AG08395 (cell line): Measurements from ENCODE around the gene LRRC56.
A peak's percentile ranks its signal among the peaks of the same experiment; 100 is the strongest.

Experiments used
- DNase-seq: peaks from one replicate; pipeline ENCODE4 v3.0.0; 2012; ENCODE audit warnings: mixed read lengths, low spot score

LRRC56 gene

DNA sequence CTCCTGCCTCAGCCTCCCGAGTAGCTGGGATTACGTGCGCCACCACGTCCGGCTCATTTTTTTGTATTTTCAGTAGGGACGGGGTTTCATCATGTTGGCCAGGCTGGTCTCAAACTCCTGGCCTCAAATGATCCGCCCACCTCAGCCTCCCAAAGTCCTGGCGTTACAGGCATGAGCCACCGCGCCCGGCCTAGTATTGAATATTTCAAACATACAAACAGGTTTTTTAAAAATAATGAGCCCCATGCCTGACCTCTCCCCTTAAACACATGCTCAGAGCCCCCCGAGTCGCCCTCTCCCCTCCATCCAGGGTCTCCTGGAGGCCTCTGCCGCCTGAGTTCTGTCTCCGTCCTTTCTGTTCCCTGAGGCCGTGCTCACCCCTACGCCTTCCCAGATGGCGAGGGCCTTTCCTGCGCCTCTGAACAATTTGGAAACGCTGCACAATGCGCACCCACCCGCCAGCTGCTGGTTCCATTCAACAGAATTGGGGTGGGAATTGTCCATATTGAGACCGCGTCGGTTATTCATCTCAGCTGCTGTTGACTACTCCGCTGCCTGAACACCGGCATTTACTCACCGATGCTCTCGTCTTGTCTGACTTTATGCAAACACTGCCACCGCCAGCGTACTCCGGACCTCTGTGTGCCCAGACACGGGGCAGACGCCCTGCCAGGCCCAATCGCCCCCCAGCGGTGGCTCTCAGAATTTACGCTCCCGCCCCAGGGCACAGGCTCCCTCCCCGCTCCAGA, 16.7 kb upstream of the LRRC56 start:
- no peak for DNase-seq

DNA sequence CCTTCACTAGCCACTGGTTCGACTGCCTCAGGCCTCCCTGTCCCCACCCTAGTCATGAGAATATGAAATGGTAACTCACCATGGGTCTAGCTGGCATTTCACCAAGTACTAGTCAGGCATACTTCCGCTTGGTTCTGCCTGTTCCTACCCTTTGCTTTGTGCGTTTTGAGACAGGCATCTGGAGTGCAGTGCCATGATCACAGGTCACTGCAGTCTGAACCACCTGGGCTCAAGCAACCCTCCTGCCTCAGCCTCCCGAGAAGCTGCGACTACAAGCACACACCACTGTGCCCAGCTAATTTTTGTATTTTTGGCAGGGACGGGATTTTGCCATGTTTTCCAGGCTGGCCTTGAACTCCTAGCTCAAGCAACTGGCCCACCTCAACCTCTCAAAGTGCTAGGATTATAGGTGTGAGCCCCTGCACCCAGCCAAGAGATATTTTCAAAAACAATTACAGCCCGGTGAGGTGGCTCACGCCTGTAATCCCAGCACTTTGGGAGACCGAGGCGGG, 16.1 kb upstream of the LRRC56 start:
- no peak for DNase-seq

DNA sequence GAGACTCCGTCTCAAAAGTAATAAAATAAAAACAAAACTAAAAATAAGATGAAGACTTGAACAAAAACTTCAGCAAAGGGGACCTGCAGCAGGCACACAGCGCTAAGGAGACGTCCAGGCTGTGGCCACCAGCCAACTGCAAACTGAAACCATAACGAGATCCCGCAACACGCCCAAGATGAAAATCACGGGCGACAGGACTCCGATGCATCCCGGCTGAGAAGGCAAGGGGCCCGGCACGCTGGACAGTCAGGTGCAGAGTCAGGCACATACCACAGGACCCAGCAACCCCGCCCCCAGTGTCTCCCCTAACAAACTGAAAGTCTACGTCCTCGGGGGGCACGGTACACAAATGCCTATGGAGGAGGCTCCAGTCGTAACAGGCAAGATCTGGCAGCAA, 11.1 kb upstream of the LRRC56 start:
- DNase-seq = no peak

DNA sequence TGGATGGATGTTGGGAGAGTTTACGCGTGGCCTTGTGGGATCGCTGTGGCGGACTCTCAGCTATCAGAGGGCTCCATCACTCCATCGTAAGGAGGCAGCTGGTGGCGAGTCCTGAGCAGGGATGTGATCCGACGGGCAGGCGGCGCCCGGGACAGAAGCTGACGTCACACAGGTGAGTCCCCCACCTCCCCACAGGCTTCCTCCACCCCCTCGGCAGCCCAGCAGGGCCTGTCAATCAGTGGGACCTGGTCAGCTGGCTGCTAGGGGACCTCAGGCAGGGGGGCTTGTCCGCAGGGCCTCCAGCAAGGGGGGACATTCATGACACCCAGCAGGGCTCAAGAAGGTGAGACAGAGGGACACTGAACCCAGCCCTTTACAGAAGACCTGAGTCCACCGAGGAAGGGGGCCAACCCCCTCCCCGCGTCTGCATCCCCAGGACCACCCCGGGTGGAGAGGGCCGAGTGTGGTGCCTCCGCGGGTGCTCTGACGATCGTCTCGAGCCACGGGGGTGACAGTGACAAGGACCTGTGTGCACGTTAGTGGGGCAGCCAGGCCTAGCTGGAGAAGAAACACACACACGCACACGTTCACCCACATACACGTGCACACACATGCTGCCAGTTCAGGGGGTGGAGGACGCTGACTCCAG, 9.0 kb upstream of the LRRC56 start:
- DNase-seq = no peak

DNA sequence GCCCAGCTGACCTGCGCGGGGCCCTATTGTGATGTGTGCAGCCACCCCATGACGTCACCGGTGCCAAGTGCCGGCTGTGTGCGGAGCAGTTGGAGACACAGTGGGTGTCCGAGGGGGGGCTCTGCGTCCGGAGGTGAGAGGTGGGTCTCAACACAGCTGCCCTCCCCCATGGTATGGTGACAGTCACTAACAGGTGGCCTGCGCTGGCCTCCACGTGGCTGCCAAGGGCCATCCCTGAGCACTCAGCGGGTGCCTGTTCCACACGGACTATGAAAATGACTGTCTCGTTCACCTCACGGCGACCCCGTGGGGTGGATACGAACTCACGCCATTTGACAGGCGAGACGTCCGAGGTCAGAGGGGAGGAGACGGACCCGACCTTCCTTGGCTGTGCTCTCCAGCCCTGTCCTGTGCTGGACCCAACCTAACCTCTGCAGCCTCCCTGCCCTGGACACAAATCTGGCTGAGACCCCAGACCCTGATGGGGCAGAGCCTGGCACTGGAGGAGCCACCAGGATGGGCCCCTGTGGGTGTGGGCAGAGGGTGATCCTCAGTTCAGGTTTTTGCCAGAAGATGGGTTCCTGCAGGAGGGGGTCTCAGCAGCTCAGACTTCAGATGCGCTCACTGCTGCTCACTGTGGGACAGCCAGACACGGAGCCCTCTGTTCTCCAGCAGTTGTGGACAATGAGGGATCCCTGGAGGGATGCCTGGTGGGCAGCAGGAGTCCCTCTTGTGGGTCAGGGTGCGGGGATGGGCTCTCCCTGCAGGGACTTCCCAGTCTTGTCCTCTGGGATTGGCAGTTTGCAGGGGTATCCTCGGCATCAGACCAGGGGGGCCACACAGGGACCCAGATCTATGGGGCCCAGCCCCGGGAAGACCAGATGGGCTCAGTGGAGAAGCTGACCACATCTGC, 8.3 kb upstream of the LRRC56 start:
- no peak for DNase-seq

DNA sequence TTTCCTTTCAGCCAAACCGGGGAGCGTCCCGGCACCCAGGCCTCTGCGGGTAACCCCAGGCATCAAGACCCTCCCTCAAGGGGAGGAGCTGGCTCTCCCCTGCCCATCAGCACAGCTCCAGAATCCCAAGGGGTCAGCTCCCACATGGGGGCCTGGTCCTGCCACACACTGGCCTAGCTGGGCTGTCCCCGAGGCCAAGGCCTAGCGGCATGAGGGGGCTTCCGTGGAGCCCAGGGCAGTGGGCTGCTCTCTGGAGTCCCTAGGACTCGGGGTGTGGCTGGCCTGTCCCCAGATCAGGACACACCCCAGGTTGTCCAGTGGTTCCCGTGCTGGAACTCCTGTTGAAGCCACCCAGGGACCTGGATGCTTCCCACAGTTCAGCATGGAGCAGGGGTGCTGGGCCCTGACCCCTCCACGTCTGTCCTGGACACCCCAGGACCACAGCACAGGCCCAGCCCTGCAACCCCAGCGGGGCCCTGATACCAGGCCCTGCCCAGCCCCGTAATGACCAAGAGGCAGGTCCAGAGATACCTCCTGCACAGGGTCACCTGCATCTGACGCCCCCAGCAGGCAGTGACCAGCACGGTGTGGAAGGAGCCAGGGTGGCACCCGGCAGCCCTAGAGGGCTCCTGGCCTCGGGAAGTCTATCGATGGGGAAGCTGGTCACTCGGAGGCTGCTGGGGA, 7.5 kb upstream of the LRRC56 start:
- no peak for DNase-seq

DNA sequence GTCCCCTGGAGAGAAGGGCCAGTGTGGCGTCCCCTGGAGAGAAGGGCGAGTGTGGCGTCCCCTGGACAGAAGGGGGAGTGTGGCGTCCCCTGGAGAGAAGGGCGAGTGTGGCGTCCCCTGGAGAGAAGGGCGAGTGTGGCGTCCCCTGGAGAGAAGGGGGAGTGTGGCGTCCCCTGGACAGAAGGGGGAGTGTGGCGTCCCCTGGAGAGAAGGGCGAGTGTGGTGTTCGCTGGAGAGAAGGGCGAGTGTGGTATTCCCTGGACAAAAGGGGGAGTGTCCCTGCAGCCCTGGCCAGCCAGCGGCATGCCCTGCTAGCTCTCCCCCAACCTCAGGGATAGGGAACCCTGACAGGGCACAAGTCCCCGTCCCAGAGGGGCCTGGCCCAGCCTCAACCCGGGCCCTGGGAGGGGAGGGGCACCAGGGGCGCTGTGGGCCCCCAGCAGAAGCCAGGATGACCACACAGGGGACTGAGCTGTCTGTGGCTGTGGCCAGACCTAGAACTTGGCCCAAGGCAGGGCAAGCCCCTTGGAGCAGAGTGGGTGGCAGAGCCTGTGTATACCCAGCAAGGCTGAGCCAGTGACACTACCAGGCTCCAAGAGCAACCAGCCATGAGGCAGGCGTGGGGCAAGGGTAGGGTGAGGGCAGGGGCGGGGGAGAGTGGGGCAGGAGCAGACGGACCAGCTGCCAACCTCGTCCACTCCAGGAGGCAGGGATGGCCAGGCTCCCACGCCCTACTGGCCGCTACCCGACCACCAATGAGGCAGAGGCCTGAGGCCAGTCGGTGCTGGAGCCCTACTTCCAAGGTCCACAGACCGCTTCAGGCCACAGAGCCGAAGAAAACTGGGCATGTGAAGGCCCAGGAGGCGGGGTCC, 6.1 kb upstream of the LRRC56 start:
- no peak for DNase-seq

DNA sequence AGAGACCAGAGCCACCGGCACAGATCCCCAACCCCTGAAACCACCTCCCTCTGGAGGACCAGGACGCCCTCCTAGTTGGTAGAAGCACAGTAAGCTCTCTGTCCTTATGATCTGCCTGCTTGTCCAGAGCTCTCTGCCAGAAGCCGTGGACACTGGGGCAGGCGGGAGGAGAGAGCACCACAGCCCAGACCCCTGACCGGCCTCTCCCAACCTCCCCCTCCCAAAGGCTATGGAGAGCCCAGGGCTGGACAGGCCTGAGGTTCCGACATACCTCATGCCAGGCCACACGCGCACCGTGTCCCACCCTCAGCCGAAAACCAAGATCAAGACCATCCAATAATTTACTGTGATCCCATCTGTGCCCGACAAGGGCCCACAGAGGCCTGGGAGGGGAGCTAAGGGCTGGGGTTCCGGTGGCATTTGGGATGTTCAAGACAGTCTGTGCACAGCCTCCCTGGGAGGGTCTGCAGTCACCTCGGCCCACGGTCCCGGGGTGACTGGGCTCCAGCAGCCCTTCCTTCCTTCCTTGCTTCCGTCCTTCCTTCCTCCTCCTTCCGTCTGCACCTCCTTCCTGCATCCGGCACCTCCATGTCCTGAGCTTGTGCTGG, 5.3 kb upstream of the LRRC56 start:
- DNase-seq = no peak

DNA sequence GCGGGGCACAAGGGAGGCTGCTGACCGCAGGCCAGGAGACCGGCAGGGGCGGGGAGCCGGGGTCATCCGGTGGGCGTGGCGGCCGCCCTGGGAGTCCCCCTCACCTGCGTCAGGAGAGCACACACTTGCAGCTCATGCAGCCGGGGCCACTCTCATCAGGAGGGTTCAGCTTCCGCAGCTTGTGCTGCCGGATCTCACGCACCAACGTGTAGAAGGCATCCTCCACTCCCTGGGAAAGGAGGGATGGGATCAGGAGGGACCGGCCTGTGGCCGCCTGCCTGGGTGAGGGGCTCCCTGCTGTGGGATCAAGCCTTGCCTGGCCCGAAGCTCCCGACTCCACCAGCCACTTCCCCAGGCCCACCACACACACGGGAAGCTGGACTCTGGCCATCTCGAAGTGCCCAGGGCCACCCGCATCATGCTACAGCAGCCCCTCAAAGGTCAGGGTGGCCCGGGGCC, 4.8 kb upstream of the LRRC56 start:
- DNase-seq = no peak

DNA sequence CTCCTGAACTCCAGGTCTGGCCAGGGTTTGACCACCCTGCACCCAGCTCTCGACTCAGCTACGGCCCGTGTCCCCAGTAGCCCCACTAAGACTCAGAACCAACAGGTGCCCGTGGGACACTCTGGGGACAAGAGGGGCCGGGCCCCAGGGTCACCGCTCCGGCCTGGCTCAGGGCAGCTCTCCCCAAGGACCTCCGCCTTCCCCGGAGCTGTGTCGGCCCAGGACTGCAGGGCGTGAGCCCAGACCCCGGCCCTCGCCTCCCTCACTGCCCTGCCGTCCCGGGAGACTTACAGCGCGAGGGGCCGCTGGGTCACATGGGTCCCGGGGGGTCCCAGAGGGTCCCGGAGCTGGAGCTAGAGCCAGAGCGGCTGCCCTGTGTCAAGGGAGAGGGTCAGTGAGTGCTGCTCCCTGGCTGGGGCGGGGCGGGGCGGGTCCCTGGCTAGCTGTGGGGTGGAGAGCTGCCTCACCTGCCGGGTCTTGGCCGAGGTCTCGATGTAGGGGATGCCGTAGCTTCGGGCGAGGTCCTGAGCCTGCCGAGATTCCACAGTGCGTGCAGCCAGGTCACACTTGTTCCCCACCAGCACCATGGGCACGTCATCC, 4.2 kb upstream of the LRRC56 start:
- no peak for DNase-seq

DNA sequence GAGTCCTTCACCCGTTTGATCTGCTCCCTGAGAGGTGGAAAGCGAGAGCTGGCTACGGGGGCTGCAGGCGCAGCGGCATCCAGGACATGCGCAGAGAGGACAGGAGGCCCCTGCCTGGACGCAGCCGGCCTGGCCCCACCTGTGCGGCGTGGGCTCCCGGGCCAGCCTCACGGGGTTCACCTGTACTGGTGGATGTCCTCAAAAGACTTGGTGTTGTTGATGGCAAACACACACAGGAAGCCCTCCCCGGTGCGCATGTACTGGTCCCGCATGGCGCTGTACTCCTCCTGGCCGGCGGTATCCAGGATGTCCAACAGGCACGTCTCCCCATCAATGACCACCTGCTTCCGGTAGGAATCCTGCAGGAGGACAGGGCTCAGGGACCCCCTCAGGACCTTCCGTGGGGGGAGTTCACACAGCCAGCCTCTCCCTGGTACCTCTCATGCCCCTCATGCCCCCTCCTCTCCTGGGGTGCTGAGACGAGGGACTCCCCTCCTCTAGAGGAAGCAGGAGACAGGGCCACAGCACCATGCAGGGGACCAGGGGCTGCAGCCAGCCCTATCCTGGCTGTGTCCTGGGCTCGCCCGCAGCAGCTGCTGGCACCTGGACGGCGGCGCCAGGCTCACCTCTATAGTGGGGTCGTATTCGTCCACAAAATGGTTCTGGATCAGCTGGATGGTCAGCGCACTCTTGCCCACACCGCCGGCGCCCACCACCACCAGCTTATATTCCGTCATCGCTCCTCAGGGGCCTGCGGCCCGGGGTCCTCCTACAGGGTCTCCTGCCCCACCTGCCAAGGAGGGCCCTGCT, 3.5 kb upstream of the LRRC56 start:
- DNase-seq = no peak

DNA sequence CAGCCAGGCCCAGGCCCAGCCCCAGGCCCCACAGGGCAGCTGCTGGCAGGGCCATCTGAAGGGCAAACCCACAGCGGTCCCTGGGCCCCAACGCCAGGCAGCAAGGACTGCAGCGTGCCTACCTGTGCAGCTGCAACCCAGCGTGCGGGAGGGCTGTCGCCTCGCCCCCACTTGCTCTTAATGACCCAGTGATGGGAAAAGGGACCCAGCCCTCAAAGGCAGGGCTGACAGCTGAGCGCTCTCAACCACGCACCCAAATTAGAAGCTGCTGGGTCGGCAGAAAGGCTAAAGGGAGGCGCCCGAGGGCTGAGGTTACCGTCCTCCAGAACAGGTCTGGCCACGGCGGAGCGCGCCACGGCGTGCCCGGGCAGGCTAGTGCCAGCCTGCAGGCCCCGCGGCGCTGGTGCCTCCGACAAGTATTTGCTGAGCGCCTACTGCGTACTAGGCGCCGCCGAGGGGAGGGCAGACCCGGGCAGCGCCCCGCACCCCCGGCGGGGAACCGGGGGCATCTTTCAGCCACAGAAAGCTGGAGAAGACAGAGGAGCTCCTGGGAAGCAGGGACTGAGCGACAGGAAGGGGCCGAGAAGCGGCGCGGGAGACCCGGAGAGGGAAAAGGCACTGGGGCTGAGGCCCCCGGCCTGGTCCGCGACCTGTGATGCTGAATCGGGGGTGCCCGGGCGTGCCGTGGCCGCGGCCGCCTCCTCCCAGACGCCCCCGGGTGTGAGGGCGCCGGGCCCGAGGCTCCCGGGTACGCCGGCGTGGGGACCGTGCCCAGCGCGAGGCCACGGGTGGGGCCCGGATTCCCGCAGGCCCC, 2.7 kb upstream of the LRRC56 start:
- peak; percentile 26 for DNase-seq

DNA sequence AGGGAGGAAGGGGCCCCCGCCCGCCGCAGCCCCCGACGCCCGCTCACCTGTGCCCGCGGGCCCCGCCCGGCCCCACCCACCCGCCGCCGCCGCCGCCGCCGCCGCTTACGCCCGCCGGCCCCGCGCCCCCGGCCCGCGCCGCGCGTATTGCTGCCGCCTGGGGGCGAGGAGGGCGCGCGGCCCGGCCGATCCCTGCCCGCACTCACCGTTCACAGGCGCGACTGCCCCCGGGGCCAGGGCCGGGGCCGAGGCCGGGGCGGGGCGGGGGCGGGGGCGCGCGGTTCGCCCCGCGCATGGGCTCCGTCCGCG, 2.2 kb upstream of the LRRC56 start:
- no peak for DNase-seq

DNA sequence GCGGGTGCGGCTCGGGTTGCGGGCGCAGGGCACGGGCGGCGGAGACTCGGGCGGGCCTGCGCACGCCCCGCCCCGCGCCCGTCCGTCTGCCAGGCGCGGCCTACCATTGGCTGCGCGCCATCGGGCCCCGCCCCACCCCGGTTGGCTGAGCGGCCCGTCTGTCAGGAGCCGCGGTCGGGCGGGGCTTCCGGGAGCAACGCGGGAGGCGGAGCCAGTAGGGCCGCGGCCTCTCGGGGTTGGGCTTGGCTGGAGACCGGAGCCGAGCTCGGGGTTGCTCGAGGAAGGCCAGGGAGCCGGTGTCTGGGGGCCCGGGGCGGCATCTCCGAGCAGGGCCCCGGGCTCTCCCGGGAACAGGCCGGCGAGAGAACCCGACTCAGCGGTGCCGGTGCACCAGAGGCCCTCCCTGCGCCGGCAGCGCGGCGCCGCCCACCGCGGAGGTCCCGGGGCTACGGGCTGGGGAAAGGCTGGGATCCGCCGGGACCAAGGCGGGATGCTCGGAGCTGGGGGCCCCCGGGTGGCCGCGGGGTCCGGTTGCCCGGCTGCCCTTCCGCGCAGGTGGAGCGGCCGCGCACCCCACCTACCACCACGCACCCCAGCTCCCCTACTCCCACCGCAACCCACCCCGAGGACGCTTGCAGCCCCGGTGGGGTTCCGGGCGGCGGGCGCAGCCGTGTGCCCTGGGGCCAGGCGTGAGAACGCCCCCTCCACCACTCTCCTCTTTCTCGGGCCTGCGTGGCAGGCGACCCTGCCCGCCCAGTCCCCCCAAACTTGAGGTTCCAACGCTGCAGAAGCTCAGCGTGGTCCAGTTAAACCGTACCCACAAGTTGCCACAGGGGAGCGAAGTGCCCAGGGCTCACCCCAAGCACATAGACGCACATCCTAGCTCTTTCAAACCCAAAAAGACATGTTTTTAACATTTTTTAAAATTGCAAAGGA, 1.5 kb upstream of the LRRC56 start, which contains the start of gene HRAS:
TSS of gene HRAS (minus strand) at position 58 of the 936 bp plus-strand sequence.
- DNase-seq = peak; percentile 100

DNA sequence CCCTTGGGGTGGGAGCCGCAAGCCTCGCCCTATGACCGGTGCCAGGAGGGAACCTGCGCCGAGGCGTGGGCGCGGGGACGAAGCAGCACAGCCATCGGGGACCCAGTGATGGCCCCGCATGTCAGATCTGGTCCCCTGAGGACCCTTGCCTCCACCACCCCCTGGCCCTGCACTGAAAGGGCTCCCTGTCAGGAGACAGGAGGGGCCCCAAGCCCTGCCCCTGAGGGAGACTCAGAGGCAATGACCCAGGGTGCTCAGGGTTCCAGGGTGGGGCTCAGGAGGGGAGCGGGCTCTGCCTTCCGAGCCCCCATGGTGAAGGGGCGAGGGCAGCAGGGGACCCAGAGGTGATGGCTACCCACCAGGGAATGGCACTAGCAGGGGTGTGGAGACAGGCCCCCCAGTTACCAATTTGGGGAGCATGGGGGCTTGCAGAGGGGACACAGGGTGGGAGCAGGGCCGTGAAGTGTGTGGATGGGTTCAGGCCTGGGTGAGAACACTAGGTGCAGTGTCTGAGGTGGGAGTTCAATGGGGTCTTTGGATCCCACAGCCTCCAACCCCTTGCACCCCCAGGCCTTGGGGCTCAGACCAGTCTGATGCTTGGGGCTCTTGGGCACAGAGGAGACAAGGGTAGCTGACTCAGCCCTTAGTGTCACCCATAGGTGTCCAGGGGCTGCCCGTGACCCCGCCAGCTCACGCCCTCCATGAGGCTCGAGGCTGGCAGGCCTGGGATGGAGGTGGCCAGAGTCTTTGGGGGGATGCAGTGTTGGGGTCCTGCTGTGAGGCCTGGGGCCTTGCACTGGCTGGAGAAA, 499 bp downstream of the LRRC56 start:
- no peak for DNase-seq

DNA sequence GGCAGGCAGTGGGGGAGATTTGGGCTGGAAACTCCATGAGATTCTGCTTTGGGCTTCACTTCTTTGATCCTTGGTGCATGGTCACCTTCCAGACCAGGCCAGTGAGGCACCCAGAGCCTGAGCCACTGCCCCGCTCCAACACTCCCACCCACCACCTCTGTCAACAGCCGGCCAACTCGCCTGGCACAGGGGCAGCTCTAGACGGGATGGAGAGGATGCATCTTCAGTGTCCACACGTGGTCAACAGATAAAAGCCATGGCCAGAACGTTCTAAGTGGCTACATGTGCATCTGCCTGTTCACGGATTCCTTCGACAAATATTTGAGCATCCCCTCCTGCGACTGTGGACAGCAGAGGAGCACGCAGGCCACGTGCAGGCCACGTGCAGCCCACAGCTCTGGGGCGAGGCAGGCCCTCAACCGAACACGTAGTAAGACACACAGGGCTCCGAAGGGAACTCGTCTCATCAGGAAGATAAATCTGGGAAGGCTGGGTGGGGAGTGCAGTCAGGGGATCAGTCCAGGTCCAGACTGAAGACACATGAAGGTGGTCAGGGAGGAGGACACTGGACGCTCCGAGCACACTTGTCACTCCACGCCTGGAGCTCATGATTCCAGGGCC, 1.2 kb downstream of the LRRC56 start:
- DNase-seq = no peak
